NCI-H2227 treated with DMSO at 0.1 percent for 48 hours (cell line): ENCODE data around the gene FAM174B.

ENCODE experiments used
- DNase-seq: peaks from one replicate; lab custom pipeline; 2025; lab: John Stamatoyannopoulos, UW

Gene FAM174B

DNA sequence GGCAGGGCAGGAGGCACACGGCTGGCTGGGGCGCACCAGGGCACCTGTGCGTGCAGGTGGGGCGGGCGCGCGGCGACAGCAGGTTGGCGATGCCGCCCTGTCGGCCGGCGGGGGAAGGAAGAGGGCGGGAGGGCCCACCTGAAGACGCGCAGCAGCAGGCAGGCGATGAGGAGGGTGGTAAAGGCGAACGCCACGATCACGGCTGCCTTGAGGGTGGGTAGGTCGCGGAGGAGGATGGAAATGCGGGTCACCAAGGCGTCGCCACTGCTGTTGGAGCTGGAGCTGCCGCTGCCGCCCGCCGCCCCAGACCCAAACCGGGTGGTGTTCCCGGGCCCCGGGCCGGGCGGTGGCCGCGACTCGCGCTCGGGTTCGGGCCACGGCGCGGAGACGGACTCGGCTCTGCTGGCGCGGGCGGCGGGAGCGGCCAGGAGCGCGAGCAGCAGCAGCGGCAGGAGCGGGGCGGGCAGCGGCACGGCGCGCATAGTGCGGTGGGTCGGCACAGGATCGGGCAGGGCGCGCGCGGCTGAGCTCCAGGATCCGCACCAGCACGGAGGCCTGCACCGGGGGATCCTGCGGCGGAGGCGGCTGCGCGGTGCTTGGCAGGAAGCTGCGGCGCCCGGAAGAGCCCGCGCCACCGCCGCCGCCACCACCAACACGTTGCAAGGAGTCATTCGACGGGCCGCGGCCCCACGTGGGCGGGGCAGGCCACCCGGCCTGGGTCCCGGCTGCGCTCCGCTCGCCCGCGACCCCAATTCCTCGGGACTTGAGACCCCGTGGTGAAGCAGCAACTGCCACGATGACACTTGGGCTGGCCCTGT lies at the start of gene FAM174B:
Gene FAM174B (minus strand): TSS at position 598 of the 818 bp plus-strand sequence.
- peak; percentile 7 for DNase-seq

GRCh38 chr15:92696096-92696495 lies 40.5 kb upstream of the FAM174B start:
- DNase-seq, result no peak

- peak; percentile 7 for DNase-seq
Measured at GRCh38 chr15:92693691-92694331, 38.2 kb upstream of the FAM174B start.

GRCh38 chr15:92690395-92690794 lies 34.8 kb upstream of the FAM174B start:
- DNase-seq, result no peak

GRCh38 chr15:92687746-92688145 lies 32.2 kb upstream of the FAM174B start:
- no peak for DNase-seq

DNA sequence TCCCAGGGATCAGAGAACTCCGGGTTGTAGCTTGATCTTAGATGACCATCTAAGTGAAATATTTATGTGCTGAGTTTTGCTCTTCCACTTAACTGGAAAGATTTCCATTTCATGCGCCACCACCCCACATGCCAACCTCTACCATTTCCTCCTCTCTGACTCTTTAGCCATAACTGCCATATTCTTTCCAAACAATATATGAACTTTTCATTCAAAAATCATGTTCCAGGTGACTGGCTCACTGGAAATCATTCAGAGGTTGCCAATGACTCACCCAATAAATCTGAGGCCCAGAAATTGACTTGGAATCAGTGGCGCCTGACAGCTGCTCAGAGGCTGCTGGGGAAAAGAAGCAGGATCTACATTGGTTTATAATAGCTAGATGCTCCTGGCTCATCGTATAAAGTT lies 31.6 kb upstream of the FAM174B start:
- DNase-seq, result no peak

DNA sequence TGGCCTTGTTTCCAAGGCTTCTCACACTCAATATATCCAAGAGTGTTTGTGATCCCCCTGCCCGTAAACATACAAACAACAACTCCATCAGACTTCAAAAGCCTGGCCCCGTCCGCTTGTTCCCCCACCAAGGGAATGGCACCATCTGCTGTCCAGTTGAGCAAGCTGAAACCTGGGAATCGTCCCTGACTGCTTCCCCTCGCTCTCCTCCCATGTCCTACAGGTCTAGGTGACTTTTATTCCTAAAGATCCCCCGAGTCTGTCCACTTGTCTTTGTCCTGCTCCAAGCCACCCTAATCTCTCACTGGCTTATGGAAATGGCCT lies 27.9 kb upstream of the FAM174B start:
- no peak for DNase-seq

DNA sequence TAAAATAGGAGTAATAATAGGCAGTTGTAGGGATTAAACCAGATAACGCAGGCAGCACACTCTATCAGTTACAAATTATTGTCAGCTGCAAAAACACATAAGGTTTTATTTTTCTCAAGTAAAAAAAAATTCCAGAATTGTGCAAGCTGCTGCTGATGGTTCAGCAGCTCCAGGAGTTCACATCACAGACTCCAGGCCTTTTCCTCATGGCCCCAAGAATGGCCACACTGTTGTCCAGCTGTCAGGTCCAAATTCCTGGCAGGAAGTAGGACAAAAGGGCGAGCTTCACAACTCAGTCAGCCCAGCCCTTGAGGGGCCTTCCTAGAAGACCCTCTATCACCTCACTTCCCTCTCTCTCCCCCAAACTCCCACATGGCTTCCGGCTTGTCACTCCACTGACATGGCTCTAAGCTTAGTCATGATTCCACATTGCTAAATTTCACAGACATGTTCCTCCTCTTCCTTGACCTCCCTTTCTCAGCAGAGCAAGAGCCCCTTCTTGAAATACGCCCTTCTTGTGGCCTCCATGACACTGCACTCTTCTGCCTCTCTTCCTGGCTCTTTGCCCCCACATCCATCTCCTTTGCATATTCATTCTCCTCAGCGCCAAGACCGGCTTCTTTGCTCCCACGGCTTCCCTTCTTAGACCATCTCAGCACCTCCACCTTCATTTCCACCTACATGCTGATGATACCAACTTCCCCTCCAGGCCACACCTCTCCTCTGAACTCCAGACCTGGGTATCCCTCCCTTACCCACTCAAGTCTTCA lies 27.4 kb upstream of the FAM174B start:
- no peak for DNase-seq

DNA sequence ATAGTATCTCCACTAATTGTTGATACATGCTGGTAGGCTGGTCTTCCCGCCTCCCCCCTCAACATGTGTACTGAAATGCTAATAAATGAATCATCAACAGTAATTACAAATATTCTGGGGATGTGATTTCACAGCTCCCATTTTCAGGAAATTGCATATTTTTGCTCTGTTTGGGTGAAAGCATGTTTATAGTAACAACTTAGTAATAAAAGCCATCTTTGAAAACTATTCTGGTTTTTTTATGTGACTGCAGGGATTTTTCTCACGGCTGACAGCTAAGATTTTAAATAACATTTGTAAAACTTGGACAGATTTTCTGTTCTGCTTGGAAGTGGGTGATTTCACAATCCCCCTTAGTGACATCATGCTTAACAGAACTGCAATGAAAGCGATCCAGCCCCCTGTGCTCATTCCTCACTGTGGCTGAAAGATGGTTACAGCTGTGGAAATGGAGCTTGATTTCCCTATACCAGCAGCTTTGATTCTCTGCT lies 25.6 kb upstream of the FAM174B start:
- no peak for DNase-seq

DNA sequence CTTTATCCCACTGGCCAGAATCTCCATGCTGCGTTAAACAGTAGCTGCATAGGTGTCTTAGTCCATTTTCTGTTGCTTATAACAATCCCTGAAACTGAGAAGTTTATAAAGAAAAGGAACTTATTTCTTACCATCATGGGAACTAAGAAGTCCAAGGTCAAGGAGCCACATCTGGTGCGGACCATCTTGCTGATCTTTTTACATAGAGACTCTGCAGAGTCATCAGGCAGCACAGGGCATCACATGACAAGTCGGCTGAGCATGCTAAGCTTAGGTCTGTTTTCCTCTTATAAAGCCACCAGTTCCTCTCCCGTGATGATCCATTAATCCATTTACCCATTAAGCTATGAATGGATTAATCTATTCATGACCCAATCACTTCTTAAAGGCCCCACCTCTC lies 22.4 kb upstream of the FAM174B start:
- no peak for DNase-seq

DNA sequence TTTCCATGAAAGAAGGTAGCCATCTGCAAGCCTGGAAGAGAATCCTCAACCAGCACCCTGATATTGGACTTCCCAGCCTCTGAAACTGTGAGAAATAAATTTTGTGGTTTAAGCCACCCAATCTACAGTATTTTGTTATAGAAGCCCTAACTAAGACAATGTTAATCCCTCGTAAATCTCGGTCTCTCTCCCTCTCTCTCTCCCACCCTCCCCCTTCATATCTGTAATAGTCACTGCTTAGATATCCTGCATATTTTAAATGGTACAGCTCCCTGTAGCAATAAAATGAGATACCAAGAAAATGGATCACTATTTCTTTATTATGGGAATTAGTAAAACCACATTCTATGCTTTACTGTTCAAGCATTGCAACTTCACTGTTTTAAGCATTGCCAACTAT lies 21.0 kb upstream of the FAM174B start:
- DNase-seq, result no peak

DNA sequence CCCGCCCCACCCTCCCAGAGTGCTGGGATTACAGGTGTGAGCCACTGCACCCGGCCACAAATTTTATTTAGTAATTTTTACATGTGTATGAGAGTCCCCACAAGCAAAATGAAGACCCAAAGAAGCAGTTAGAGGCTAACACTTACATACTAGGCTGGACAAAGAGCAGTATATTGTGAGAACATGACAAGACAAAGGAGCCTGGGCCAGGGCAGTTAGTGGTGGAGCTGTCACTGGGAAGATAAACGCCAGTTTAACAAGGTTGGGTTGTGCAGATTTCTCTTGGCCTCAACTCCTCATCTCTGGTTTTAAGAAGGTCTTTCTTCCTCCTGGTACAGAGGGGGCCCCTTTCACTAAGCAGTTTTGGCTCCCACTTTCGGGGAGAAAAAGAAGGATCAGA lies 19.9 kb upstream of the FAM174B start:
- no peak for DNase-seq

GRCh38 chr15:92674347-92674746 lies 18.8 kb upstream of the FAM174B start:
- DNase-seq, result no peak

- no peak for DNase-seq
Measured at GRCh38 chr15:92672102-92672501, 16.5 kb upstream of the FAM174B start.

DNA sequence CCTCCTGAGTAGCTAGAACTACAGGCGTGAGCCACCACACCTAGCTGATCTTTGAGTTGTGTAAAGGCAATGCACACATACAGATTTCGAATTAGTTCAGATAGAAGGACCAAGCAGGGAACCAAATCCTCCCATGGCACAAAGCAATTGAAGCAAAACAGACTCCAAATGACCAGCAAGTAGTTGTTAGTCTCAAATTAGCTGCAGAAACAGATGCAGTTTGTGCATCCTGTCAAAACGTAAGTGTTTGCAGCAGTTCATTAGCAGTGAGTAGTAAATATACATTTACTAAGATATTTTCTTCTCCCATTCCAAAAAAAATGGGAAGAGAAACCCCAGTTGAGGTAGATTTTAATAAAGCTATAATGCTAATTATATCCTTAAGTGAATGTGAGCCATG lies 15.8 kb upstream of the FAM174B start:
- DNase-seq, result no peak

GRCh38 chr15:92670621-92671020 lies 15.0 kb upstream of the FAM174B start:
- no peak for DNase-seq

DNA sequence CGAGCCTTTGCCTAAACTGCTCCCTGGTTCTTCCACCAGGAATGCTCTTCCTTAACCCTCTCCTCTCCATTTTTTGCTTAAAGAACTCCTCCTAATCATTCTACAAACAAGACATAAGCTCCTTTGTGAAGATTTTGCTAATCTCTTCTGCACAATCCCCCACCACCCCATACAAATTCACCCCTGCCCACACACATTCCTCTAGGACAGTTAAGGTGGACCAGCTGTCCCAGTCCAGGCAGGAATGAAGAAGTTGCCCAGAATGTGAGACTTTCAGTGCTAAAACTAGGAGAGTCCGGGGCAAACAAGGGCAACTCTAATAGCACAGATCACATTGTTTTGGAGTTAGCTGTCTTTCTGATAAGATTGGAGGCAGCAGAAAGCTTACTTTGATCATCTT lies 13.9 kb upstream of the FAM174B start:
- no peak for DNase-seq

DNA sequence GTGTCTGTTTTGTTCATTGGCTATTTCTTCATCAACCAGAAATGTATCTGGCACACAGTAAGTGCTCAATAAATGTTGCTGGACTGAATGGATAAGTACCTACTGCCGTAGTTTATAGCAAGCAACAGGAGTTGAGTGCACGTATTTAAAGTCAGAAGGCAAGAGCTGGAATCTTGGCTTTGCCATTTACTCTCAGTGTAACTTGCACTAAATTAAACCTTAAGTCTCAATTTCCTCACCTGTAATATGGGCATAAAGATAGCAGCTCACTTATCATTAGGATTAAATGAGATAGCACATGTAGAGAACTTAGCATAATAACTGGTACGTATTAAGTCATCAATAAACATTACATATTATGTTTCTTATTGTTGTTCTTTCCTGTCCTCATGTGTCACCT lies 13.0 kb upstream of the FAM174B start:
- no peak for DNase-seq

DNA sequence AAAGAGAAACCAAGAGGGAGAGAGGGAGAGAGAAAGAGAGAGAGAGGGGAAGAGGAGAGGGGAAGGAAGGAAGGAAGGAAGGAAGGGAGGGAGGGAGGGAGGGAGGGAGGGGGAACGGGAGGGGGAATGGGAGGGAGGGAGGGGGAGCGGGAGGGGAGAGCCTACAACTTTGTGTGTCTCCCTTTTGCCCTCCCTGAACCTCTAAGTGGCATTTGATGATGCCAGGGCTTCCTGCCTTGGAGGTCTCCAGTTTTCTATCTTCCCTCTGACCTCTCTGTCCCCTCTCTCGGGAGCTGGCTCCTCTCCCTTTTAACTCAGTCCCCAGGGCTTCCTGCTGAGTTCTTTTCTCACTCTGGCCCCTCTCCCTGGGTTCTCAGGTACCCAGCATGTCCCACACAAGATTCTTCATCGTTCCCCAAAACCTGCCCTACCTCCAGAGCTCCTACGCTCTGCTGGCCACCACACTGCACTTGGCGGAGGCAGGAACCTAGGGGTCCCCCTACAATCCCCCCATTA lies 12.5 kb upstream of the FAM174B start:
- DNase-seq, result no peak

GRCh38 chr15:92667287-92667904 lies 11.8 kb upstream of the FAM174B start:
- DNase-seq, result peak; percentile 3

DNA sequence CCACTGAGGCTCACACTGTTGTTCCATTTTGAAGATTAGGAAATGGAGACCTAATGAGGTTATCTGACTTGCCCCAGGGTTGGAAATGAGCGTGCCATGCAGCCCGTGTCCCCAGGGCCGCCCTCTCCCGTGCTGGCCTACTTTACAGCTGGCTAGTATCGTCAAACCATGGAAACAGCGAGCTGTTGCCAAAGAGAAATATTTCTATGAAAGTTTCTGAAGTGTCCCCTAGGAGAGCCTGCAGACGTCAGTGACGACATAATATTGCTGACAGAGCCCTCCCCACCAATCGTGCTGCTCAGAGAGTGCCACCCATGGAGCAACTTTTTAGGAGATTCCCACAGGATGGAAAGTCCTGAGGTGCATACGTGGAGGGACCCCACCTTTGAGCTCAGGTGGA lies 11.2 kb upstream of the FAM174B start:
- no peak for DNase-seq

GRCh38 chr15:92665100-92665555 lies 9.6 kb upstream of the FAM174B start:
- DNase-seq, result peak; percentile 14
